Activated naive CD8-positive, alpha-beta T cell treated with anti-CD3 and anti-CD28 coated beads, Interleukin-2, amount 50 U/mL, for 24 hours (primary cell): ENCODE results near the gene POMGNT2.

Experiments used
- ATAC-seq: fragments of 150-1000 bp; cut with Tn5 transposase; one replicate; pipeline ENCODE4 v1.10.0; 2021
- DNase-seq: peaks from one replicate; pipeline ENCODE4 v3.0.0; 2021
- H3K27ac Mint-ChIP-seq: one replicate; pipeline ENCODE4 v1.8.0; 2021; ENCODE audit warnings: mild to moderate bottlenecking, mixed read lengths
- H3K27me3 Mint-ChIP-seq: one replicate; pipeline ENCODE4 v1.8.0; 2021; ENCODE audit warnings: mixed read lengths
- H3K36me3 Mint-ChIP-seq: one replicate; pipeline ENCODE4 v1.8.0; 2021; ENCODE audit warnings: low read depth, mixed read lengths
- H3K4me1 Mint-ChIP-seq: one replicate; pipeline ENCODE4 v1.8.0; 2021; ENCODE audit warnings: mixed read lengths
- H3K4me3 Mint-ChIP-seq: one replicate; pipeline ENCODE4 v1.8.0; 2021; ENCODE audit warnings: mild to moderate bottlenecking, moderate library complexity, mixed read lengths
- H3K9me3 Mint-ChIP-seq: one replicate; pipeline ENCODE4 v1.8.0; 2021; ENCODE audit warnings: mixed read lengths

The POMGNT2 gene

DNA sequence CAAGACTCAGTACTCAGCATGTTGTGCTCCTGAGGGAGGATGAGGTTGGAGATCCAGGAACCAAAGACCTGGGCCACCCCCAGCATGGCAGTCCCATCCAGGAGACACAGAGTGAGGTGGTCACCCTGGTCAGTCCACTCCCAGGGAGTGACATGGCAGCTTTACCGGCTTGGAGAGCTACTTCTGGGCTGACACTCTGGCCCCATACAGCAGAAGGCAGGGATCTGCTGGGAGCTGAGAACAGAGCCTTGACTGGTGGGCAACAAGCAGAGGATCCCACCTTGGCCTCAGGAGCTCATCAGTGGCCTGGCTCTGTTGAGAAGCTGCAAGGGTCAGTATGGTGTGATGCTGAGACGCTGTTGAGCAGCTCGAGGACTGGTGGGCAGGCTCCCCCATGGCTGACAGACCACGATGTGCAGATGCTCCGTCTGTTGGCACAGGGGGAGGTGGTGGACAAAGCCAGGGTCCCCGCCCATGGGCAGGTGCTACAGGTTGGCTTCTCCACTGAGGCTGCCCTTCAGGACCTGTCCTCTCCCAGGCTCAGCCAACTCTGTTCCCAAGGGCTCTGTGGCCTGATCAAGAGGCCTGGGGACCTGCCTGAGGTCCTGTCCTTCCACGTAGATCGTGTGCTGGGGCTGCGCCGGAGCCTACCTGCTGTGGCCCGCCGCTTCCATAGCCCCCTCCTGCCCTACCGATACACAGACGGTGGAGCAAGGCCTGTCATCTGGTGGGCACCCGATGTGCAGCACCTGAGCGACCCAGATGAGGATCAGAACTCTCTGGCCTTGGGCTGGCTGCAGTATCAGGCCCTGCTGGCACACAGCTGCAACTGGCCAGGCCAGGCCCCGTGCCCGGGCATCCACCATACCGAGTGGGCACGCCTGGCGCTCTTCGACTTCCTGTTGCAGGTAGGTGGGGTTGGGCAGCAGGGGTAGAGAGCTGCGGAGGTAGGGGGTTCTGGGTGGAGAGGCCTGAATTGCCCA lies 72.9 kb downstream of the POMGNT2 start:
- no peak for ATAC-seq
- Mint-ChIP-seq H3K4me1 (peaks cover 11% of the 10 kb centered on the region), H3K4me3 (no peak overlapping the region), H3K36me3 (no peaks in the 10 kb centered on the region), H3K9me3 (no peaks in the 10 kb centered on the region), H3K27ac (no peak overlapping the region), H3K27me3 (no peaks in the 10 kb centered on the region)
- no peak for DNase-seq

GRCh38 chr3:43031889-43032545 lies 73.9 kb downstream of the POMGNT2 start:
- Mint-ChIP-seq H3K9me3 (peaks cover 3% of the 10 kb centered on the region), H3K4me3 (no peak overlapping the region), H3K27ac (no peak overlapping the region), H3K36me3 (no peaks in the 10 kb centered on the region), H3K4me1 (peaks cover 9% of the 10 kb centered on the region), H3K27me3 (no peaks in the 10 kb centered on the region)
- ATAC-seq = no peak
- DNase-seq = no peak

- Mint-ChIP-seq H3K36me3 (no peaks in the 10 kb centered on the region), H3K27ac (no peak overlapping the region), H3K9me3 (peaks cover 3% of the 10 kb centered on the region), H3K4me3 (no peak overlapping the region), H3K4me1 (peaks cover 4% of the 10 kb centered on the region), H3K27me3 (no peaks in the 10 kb centered on the region)
- ATAC-seq (no peak), DNase-seq (no peak)
Measured at GRCh38 chr3:43031485-43031884, 74.4 kb downstream of the POMGNT2 start.

DNA sequence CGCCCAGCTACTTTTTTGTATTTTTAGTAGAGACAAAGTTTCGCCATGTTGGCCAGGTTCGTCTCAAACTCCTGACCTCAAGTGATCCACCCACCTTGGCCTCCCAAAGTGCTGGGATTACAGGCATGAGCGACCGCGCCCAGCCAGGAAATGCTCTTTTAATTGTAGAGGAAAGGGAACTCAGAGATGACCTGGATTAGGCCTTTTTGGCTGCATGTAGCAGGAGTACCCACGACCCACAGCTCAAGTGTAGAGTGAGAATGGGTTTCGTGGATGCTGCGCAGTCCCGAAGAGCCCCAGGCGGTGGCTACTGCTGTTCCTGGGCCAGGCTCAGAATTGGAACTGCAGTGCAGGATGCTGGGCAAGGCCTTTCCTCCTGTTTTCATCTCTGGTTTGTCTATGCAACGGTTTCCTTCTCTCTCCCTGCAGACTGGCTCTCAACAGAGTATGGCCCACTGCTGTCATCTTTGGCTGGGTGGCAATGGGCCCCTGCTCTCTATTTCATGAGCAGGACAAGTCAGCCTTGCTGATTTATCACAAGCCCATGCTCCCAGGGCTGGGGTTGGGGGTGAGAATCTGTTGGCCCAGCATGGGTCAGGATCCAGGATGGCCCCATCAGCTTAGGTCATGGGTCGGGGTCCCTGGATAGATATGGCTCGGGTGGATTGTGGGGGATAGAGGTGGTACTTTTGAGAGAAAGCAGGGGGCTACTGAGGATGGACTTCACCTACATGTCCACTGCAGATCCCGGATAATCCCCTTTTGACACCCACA lies 75.5 kb downstream of the POMGNT2 start:
- no peak overlapping the region for H3K4me3 Mint-ChIP-seq
- ATAC-seq (no peak), DNase-seq (no peak)
- no peaks in the 10 kb centered on the region for H3K27me3 Mint-ChIP-seq
- peaks cover 6% of the 10 kb centered on the region for H3K4me1 Mint-ChIP-seq
- no peaks in the 10 kb centered on the region for H3K36me3 Mint-ChIP-seq
- no peak overlapping the region for H3K27ac Mint-ChIP-seq
- peaks cover 3% of the 10 kb centered on the region for H3K9me3 Mint-ChIP-seq
